Fibroblast of lung (primary cell): ENCODE data around the gene GPR55.

Experiments used
- CTCF ChIP-seq, 2 donors: IDR thresholded peaks in 1 of 2; conservative IDR thresholded peaks in 1 of 2; 1 replicate in 1 of 2; 2 replicates in 1 of 2; pipeline ENCODE4 v1.5.1; 2011 to 2012; ENCODE audit warnings: low read length in 2 of 2, control low read depth in 1 of 2, inconsistent platforms in 1 of 2, low read depth in 1 of 2, mild to moderate bottlenecking in 1 of 2
- EZH2 ChIP-seq: IDR thresholded peaks from 2 replicates; pipeline ENCODE4 v1.5.1; 2012; ENCODE audit warnings: low read length, control low read depth, mild to moderate bottlenecking; ENCODE audit errors: missing control alignments

GRCh38 chr2:230930149-230930780, 5.2 kb upstream of the GPR55 start:
- TF ChIP-seq CTCF (conservative IDR thresholded peaks at IDR 0.05 in 1 of 2, IDR thresholded peaks at IDR 0.05 in 1 of 2; ENCODE audit: low read depth in 1 of 2, low read length in 2 of 2): no peak
- no peak for TF ChIP-seq EZH2
